NCI-H1417 (cell line): ENCODE results near the gene ZBTB48.
A peak's percentile ranks its signal among the peaks of the same experiment; 100 is the strongest.

ENCODE experiments used
- DNase-seq, 3 experiments: peaks; one replicate each; lab custom pipeline; 2025; lab: John Stamatoyannopoulos, UW

The ZBTB48 gene

GRCh38 chr1:6612641-6613360, 33.0 kb downstream of the ZBTB48 start:
- DNase-seq: peak; percentile 58 to 89 (median 88)

GRCh38 chr1:6613361-6614018, 33.7 kb downstream of the ZBTB48 start, which contains the start of gene PHF13:
Gene PHF13 (plus strand): TSS chr1:6613731. CDS start chr1:6614067, 336 bp downstream.
- DNase-seq: peak; percentile 98 to 99 (median 99)

GRCh38 chr1:6614019-6614928, 34.5 kb downstream of the ZBTB48 start:
- DNase-seq: peak in 2 of 3 experiments; percentile 57 to 70

- peak in 1 of 3 experiments; percentile 13 for DNase-seq
Observed at GRCh38 chr1:6614929-6615785, 35.4 kb downstream of the ZBTB48 start.

GRCh38 chr1:6619045-6619444, 39.3 kb downstream of the ZBTB48 start:
- DNase-seq: no peak

GRCh38 chr1:6621429-6622391, 41.9 kb downstream of the ZBTB48 start:
- DNase-seq: no peak

GRCh38 chr1:6622396-6623152, 42.8 kb downstream of the ZBTB48 start:
- DNase-seq: no peak

GRCh38 chr1:6623269-6623965, 43.6 kb downstream of the ZBTB48 start:
- no peak for DNase-seq

GRCh38 chr1:6624710-6625583, 45.2 kb downstream of the ZBTB48 start, which contains the start of gene THAP3:
Gene THAP3 (plus strand): TSS chr1:6624868. CDS start chr1:6625219, 351 bp downstream.
- peak; percentile 84 to 89 (median 85) for DNase-seq

GRCh38 chr1:6625584-6626149, 45.9 kb downstream of the ZBTB48 start:
- no peak for DNase-seq

GRCh38 chr1:6627031-6627430, 47.2 kb downstream of the ZBTB48 start:
- no peak for DNase-seq

GRCh38 chr1:6627841-6628545, 48.2 kb downstream of the ZBTB48 start:
- no peak for DNase-seq

GRCh38 chr1:6628971-6629479, 49.2 kb downstream of the ZBTB48 start:
- no peak for DNase-seq

GRCh38 chr1:6630027-6630426, 50.2 kb downstream of the ZBTB48 start:
- DNase-seq: no peak

GRCh38 chr1:6631058-6631457, 51.3 kb downstream of the ZBTB48 start:
- no peak for DNase-seq
